ENCODE results near the gene ATP6V1A. TPM values are rescaled to one million over a fixed set of nuclear protein-coding genes. Genes with fewer than 3 reads are reported as not detected.
A peak's percentile ranks its signal among the peaks of the same experiment; 100 is the strongest.
"Not testable (repeated sequence)": the region's sequence is repeated elsewhere in the genome, so short reads cannot be mapped to it uniquely, and the experiment has no call there.

Gene ATP6V1A
- total and polyA plus RNA-seq, 7 donors, result 15.0 to 34.6 (median 22.2) TPM

- H3K4me3 ChIP-seq, result peak overlapping the region in 1 of 4 donors; percentile 50
- WGBS, 2 donors, result 44 to 75% methylated on average over 2 of the region's 2 CpGs
- intact Hi-C loops (cut with DNase I), result loop anchor here (2.0 kb wide), 1 partner anchor 103 kb away; no protein-coding TSS in a partner anchor
- no peaks in the 10 kb centered on the region for H3K27me3 ChIP-seq
- H3K9me3 ChIP-seq, result no peaks in the 10 kb centered on the region
- DNase-seq, result no peak
- TF ChIP-seq POLR2A (IDR thresholded peaks at IDR 0.05), result no peak
- TF ChIP-seq POLR2AphosphoS5 (IDR thresholded peaks at IDR 0.05), result no peak
- no peak for TF ChIP-seq CTCF (IDR thresholded peaks at IDR 0.05)
- TF ChIP-seq EP300 (IDR thresholded peaks at IDR 0.05), result no peak
- H3K4me1 ChIP-seq, result peaks cover 0 to 9% (median 0%) of the 10 kb centered on the region in 4 donors
- no peaks in the 10 kb centered on the region for H3K36me3 ChIP-seq
- no peak overlapping the region for H3K27ac ChIP-seq
Observed at GRCh38 chr3:113839551-113839950, 92.7 kb downstream of the ATP6V1A start.

GRCh38 chr3:113844622-113845222 lies 97.9 kb downstream of the ATP6V1A start:
- DNase-seq, result no peak
- H3K27ac ChIP-seq, result no peak overlapping the region
- H3K9me3 ChIP-seq, result no peaks in the 10 kb centered on the region
- no peaks in the 10 kb centered on the region for H3K36me3 ChIP-seq
- intact Hi-C loops (cut with DNase I), result loop anchor here (5.0 to 10.0 kb wide), 2 partner anchors 68 to 210 kb away; partner anchors contain the start of genes CCDC191 and QTRT2
- TF ChIP-seq EP300 (IDR thresholded peaks at IDR 0.05) (no peak), CTCF (IDR thresholded peaks at IDR 0.05) (peak in 3 of 4 experiments; percentile 21 to 33 (median 32))
- no peaks in the 10 kb centered on the region for H3K27me3 ChIP-seq
- H3K4me3 ChIP-seq, result no peak overlapping the region
- 43 to 58% methylated on average over 4 of the region's 4 CpGs for WGBS, 2 donors
- no peaks in the 10 kb centered on the region for H3K4me1 ChIP-seq

- TF ChIP-seq POLR2A (IDR thresholded peaks at IDR 0.05), result no peak
- TF ChIP-seq EP300 (IDR thresholded peaks at IDR 0.05), result no peak
- TF ChIP-seq CTCF (IDR thresholded peaks at IDR 0.05), result no peak
- TF ChIP-seq POLR2AphosphoS5 (IDR thresholded peaks at IDR 0.05), result no peak
- no peaks in the 10 kb centered on the region for H3K27me3 ChIP-seq
- no peak overlapping the region for H3K27ac ChIP-seq
- no peak for DNase-seq
- H3K4me3 ChIP-seq, result no peak overlapping the region
- intact Hi-C loops (cut with DNase I), result loop anchor here (10.0 kb wide), 1 partner anchor 208 kb away; the partner anchor contains the start of genes CCDC191 and QTRT2
- H3K9me3 ChIP-seq, result no peaks in the 10 kb centered on the region
- no peaks in the 10 kb centered on the region for H3K36me3 ChIP-seq
- no peaks in the 10 kb centered on the region for H3K4me1 ChIP-seq
Observed at GRCh38 chr3:113847247-113847646, 100.4 kb downstream of the ATP6V1A start.

GRCh38 chr3:113847664-113848461 lies 101.0 kb downstream of the ATP6V1A start:
- H3K4me1 ChIP-seq, result no peaks in the 10 kb centered on the region
- no peak for TF ChIP-seq POLR2A (IDR thresholded peaks at IDR 0.05)
- no peak for TF ChIP-seq POLR2AphosphoS5 (IDR thresholded peaks at IDR 0.05)
- WGBS, 2 donors, result 18 to 64% methylated on average over 2 of the region's 2 CpGs
- H3K9me3 ChIP-seq, result no peaks in the 10 kb centered on the region
- H3K27ac ChIP-seq, result no peak overlapping the region
- intact Hi-C loops (cut with DNase I), result loop anchor here (10.0 kb wide), 1 partner anchor 207 kb away; the partner anchor contains the start of genes CCDC191 and QTRT2
- H3K27me3 ChIP-seq, result no peaks in the 10 kb centered on the region
- H3K36me3 ChIP-seq, result no peaks in the 10 kb centered on the region
- H3K4me3 ChIP-seq, result no peak overlapping the region
- DNase-seq, result no peak

- H3K36me3 ChIP-seq, H3K9me3 ChIP-seq, H3K27ac ChIP-seq, H3K4me1 ChIP-seq, H3K27me3 ChIP-seq, H3K4me3 ChIP-seq, DNase-seq: not testable (repeated sequence)
- intact Hi-C loops (cut with DNase I), result loop anchor here (10.0 kb wide), 1 partner anchor 206 kb away; the partner anchor contains the start of genes CCDC191 and QTRT2
- 94 to 100% methylated on average over 3 of the region's 3 CpGs for WGBS, 2 donors
Observed at GRCh38 chr3:113849071-113849470, 102.2 kb downstream of the ATP6V1A start.

GRCh38 chr3:113849841-113850240 lies 103.0 kb downstream of the ATP6V1A start:
- H3K36me3 ChIP-seq, DNase-seq, H3K9me3 ChIP-seq, H3K27me3 ChIP-seq, H3K4me3 ChIP-seq, H3K27ac ChIP-seq, H3K4me1 ChIP-seq: not testable (repeated sequence)
- WGBS, 2 donors, result 93% methylated on average over 17 to 22 of the region's 22 CpGs
- intact Hi-C loops (cut with DNase I), result loop anchor here (10.0 kb wide), 1 partner anchor 205 kb away; the partner anchor contains the start of genes CCDC191 and QTRT2

GRCh38 chr3:113850391-113850790 lies 103.6 kb downstream of the ATP6V1A start:
- H3K27ac ChIP-seq; intact Hi-C loops (cut with DNase I); H3K36me3 ChIP-seq; H3K27me3 ChIP-seq; H3K9me3 ChIP-seq; DNase-seq; H3K4me3 ChIP-seq; H3K4me1 ChIP-seq: not testable (repeated sequence)
- WGBS, 2 donors, result 86 to 95% methylated on average over 9 of the region's 9 CpGs
